HUES64 (cell line): ENCODE results near the gene POLG2.
"Not testable (repeated sequence)": the region's sequence is repeated elsewhere in the genome, so short reads cannot be mapped to it uniquely, and the experiment has no call there.

ENCODE experiments used
- H3K27ac ChIP-seq: 2 replicates; pipeline ENCODE4 v1.7.0; 2013; ENCODE audit warnings: low read depth, low read length, inconsistent platforms
- H3K27me3 ChIP-seq: 2 replicates; pipeline ENCODE4 v1.6.1; 2013; ENCODE audit warnings: mild to moderate bottlenecking, low read length; ENCODE audit not compliant: insufficient read depth
- H3K36me3 ChIP-seq: 2 replicates; pipeline ENCODE4 v1.6.1; 2013; ENCODE audit warnings: mild to moderate bottlenecking, low read length; ENCODE audit not compliant: insufficient read depth
- H3K4me1 ChIP-seq: 2 replicates; pipeline ENCODE4 v1.6.1; 2013; ENCODE audit warnings: mild to moderate bottlenecking, low read length, moderate library complexity; ENCODE audit not compliant: insufficient read depth
- H3K4me3 ChIP-seq: 2 replicates; pipeline ENCODE4 v1.5.1; 2013; ENCODE audit warnings: mild to moderate bottlenecking, low read length, moderate library complexity
- H3K9ac ChIP-seq: 2 replicates; pipeline ENCODE4 v1.6.1; 2013; ENCODE audit warnings: mild to moderate bottlenecking, low read depth, low read length
- H3K9me3 ChIP-seq: 2 replicates; pipeline ENCODE4 v1.6.1; 2013; ENCODE audit warnings: low read depth, low read length; ENCODE audit not compliant: insufficient read depth
- WGBS: fragments of 150-250, 120-280 bp; methylation state at CpG from one replicate; pipeline ENCODE4 v1.1.7; 2013; ENCODE audit warnings: missing lambda C conversion rate; 5-methylcytosine and 5-hydroxymethylcytosine counted together

POLG2 gene

GRCh38 chr17:64439521-64439920 is 57.3 kb downstream of the POLG2 start:
- not testable (repeated sequence) for H3K9ac ChIP-seq, H3K27me3 ChIP-seq, H3K4me1 ChIP-seq, H3K4me3 ChIP-seq, H3K27ac ChIP-seq, H3K36me3 ChIP-seq
- WGBS = 86% methylated on average over 1 of the region's 1 CpG
- H3K9me3 ChIP-seq = peaks cover 41% of the 10 kb centered on the region

GRCh38 chr17:64437944-64438525 is 58.8 kb downstream of the POLG2 start:
- no peak overlapping the region for H3K9ac ChIP-seq
- H3K4me3 ChIP-seq = no peak overlapping the region
- H3K27ac ChIP-seq = no peak overlapping the region
- WGBS = 88% methylated on average over 5 of the region's 5 CpGs
- H3K9me3 ChIP-seq = peaks cover 41% of the 10 kb centered on the region
- H3K27me3 ChIP-seq = no peaks in the 10 kb centered on the region
- H3K36me3 ChIP-seq = no peaks in the 10 kb centered on the region
- no peaks in the 10 kb centered on the region for H3K4me1 ChIP-seq

GRCh38 chr17:64431534-64431933 is 65.3 kb downstream of the POLG2 start:
- WGBS = 92% methylated on average over 6 of the region's 6 CpGs
- no peak overlapping the region for H3K27ac ChIP-seq
- no peaks in the 10 kb centered on the region for H3K36me3 ChIP-seq
- H3K4me1 ChIP-seq = no peaks in the 10 kb centered on the region
- H3K9me3 ChIP-seq = peaks cover 18% of the 10 kb centered on the region
- no peak overlapping the region for H3K9ac ChIP-seq
- no peaks in the 10 kb centered on the region for H3K27me3 ChIP-seq
- no peak overlapping the region for H3K4me3 ChIP-seq

GRCh38 chr17:64430036-64430435 is 66.8 kb downstream of the POLG2 start:
- not testable (repeated sequence) for H3K27me3 ChIP-seq, H3K36me3 ChIP-seq, H3K27ac ChIP-seq, H3K4me3 ChIP-seq, H3K9ac ChIP-seq, H3K4me1 ChIP-seq
- WGBS = 92% methylated on average over 2 of the region's 2 CpGs
- H3K9me3 ChIP-seq = peaks cover 22% of the 10 kb centered on the region

- Histone ChIP-seq H3K36me3 (no peaks in the 10 kb centered on the region), H3K27me3 (no peaks in the 10 kb centered on the region), H3K27ac (no peak overlapping the region), H3K9me3 (peaks cover 22% of the 10 kb centered on the region), H3K4me1 (no peaks in the 10 kb centered on the region), H3K9ac (no peak overlapping the region), H3K4me3 (no peak overlapping the region)
- WGBS = 100% methylated on average over 1 of the region's 1 CpG
Observed at GRCh38 chr17:64428406-64428805, 68.4 kb downstream of the POLG2 start.
